ENCODE data around the gene DNTTIP2. TPM values are rescaled to one million over a fixed set of nuclear protein-coding genes. Genes with fewer than 3 reads are reported as not detected.

Gene DNTTIP2
- total and polyA plus RNA-seq, 2 donors from 2014 or later = 47.3 to 48.4 TPM

DNA sequence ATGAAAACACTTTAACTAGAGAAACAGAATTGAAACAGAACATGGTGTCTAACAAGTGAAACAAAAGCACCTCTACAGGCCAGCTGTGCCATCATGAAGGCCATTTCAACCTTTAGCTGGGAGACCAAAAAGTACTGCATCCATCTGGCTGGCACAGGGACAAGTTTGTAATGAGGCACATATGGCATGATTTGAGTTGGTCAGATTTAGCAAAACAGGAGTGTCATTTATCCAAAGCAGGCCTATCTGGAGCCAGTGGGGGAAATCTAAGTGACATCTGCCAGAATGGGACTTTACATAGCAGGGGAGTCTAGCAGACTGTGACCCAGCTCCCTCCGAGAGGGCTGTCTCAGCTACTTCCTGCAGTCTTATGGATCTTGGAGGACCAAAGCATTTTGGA lies 51.9 kb downstream of the DNTTIP2 start:
- TF ChIP-seq, protein P1, sequence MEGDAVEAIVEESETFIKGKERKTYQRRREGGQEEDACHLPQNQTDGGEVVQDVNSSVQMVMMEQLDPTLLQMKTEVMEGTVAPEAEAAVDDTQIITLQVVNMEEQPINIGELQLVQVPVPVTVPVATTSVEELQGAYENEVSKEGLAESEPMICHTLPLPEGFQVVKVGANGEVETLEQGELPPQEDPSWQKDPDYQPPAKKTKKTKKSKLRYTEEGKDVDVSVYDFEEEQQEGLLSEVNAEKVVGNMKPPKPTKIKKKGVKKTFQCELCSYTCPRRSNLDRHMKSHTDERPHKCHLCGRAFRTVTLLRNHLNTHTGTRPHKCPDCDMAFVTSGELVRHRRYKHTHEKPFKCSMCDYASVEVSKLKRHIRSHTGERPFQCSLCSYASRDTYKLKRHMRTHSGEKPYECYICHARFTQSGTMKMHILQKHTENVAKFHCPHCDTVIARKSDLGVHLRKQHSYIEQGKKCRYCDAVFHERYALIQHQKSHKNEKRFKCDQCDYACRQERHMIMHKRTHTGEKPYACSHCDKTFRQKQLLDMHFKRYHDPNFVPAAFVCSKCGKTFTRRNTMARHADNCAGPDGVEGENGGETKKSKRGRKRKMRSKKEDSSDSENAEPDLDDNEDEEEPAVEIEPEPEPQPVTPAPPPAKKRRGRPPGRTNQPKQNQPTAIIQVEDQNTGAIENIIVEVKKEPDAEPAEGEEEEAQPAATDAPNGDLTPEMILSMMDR (IDR thresholded peaks at IDR 0.05; ENCODE audit: borderline replicate concordance, extremely low read depth, insufficient read depth) = no peak
- Histone ChIP-seq H3K4me1 (ENCODE audit: control insufficient read depth in 2 of 3, insufficient read depth in 2 of 3, low read depth in 1 of 3, low read length in 3 of 3) (no peaks in the 10 kb centered on the region), H3K36me3 (ENCODE audit: control insufficient read depth in 2 of 3, insufficient read depth in 3 of 3, low read length in 3 of 3) (no peaks in the 10 kb centered on the region), H3K9ac (ENCODE audit: low read length in 3 of 3) (no peak overlapping the region), H3K9me3 (ENCODE audit: control insufficient read depth in 2 of 3, insufficient read depth in 1 of 3, low read length in 3 of 3) (no peaks in the 10 kb centered on the region), H3K4me3 (ENCODE audit: low read length in 3 of 3) (no peak overlapping the region), H3K27ac (ENCODE audit: low read depth in 2 of 2, low read length in 2 of 2) (no peak overlapping the region), H3K27me3 (ENCODE audit: control insufficient read depth, insufficient read depth, low read length) (no peaks in the 10 kb centered on the region)
- no peak for FAIRE-seq
- DNase-seq = no peak
- intact Hi-C loops (cut with DNase I) = no loop called here

DNA sequence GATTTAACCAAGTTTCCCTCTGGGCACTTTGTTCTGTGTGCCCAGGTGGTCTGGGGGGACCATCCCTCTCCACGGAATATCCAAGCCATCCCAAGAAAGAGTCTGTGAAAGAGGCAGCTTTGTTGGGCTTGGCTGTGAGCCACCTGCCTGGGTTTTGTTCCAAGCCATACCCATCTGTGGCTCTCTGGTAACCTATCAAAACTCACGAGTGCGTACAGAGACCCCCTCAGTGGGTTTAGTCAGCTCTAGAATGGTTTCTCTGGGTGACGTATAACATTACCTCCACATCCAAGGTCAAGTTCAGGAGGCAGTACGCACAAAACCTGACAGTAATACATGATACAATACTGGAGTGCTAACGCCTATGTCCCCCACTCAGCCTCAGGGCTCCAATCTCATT lies 54.2 kb downstream of the DNTTIP2 start:
- DNase-seq = no peak
- H3K9me3 ChIP-seq (ENCODE audit: control insufficient read depth in 2 of 3, insufficient read depth in 1 of 3, low read length in 3 of 3) = no peaks in the 10 kb centered on the region
- FAIRE-seq = no peak
- no peak overlapping the region for H3K27ac ChIP-seq (ENCODE audit: low read depth in 2 of 2, low read length in 2 of 2)
- H3K9ac ChIP-seq (ENCODE audit: low read length in 3 of 3) = no peak overlapping the region
- no peaks in the 10 kb centered on the region for H3K4me1 ChIP-seq (ENCODE audit: control insufficient read depth in 2 of 3, insufficient read depth in 2 of 3, low read depth in 1 of 3, low read length in 3 of 3)
- no peaks in the 10 kb centered on the region for H3K27me3 ChIP-seq (ENCODE audit: control insufficient read depth, insufficient read depth, low read length)
- TF ChIP-seq, protein P1 (IDR thresholded peaks at IDR 0.05; ENCODE audit: borderline replicate concordance, extremely low read depth, insufficient read depth) = no peak
- no peaks in the 10 kb centered on the region for H3K36me3 ChIP-seq (ENCODE audit: control insufficient read depth in 2 of 3, insufficient read depth in 3 of 3, low read length in 3 of 3)
- intact Hi-C loops (cut with DNase I) = no loop called here
- H3K4me3 ChIP-seq (ENCODE audit: low read length in 3 of 3) = no peak overlapping the region

GRCh38 chr1:93822730-93823425 lies 56.1 kb downstream of the DNTTIP2 start:
- H3K36me3 ChIP-seq (ENCODE audit: control insufficient read depth in 2 of 3, insufficient read depth in 3 of 3, low read length in 3 of 3) = no peaks in the 10 kb centered on the region
- no peak overlapping the region for H3K9ac ChIP-seq (ENCODE audit: low read length in 3 of 3)
- no peak overlapping the region for H3K4me3 ChIP-seq (ENCODE audit: low read length in 3 of 3)
- no peaks in the 10 kb centered on the region for H3K4me1 ChIP-seq (ENCODE audit: control insufficient read depth in 2 of 3, insufficient read depth in 2 of 3, low read depth in 1 of 3, low read length in 3 of 3)
- no peak overlapping the region for H3K27ac ChIP-seq (ENCODE audit: low read depth in 2 of 2, low read length in 2 of 2)
- H3K27me3 ChIP-seq (ENCODE audit: control insufficient read depth, insufficient read depth, low read length) = no peaks in the 10 kb centered on the region
- intact Hi-C loops (cut with DNase I) = no loop called here
- TF ChIP-seq, protein P1 (IDR thresholded peaks at IDR 0.05; ENCODE audit: borderline replicate concordance, extremely low read depth, insufficient read depth) = no peak
- FAIRE-seq = no peak
- no peak for DNase-seq
- H3K9me3 ChIP-seq (ENCODE audit: control insufficient read depth in 2 of 3, insufficient read depth in 1 of 3, low read length in 3 of 3) = no peaks in the 10 kb centered on the region

All from kidney (tissue), 14 donors.